Peyer's patch (tissue), 4 donors: Measurements from ENCODE around the gene KMT2A. TPM values are rescaled to one million over a fixed set of nuclear protein-coding genes. Genes with fewer than 3 reads are reported as not detected.

Experiments
- DNase-seq, 3 donors: peaks; one replicate each; pipeline ENCODE4 v3.0.0-alpha.2; 2017 to 2019
- H3K27ac ChIP-seq, 4 donors: fragments of 200-600 bp; sonication (generic); one replicate each; pipeline ENCODE4 v1.5.1; 2016 to 2019
- H3K27me3 ChIP-seq, 2 donors: fragments of 200-600 bp; sonication (generic); one replicate each; pipeline ENCODE4 v1.5.1; 2019
- H3K36me3 ChIP-seq, 3 donors: fragments of 200-600 bp; sonication (generic); one replicate each; pipeline ENCODE4 v1.5.1; 2016 to 2019
- H3K4me1 ChIP-seq, 4 donors: fragments of 200-600 bp; sonication (generic); one replicate each; pipeline ENCODE4 v1.5.1; 2016 to 2019
- H3K4me3 ChIP-seq, 4 donors: fragments of 200-600 bp; sonication (generic); 1 replicate in 3 of 4; 2 replicates in 1 of 4; pipeline ENCODE4 v1.5.1; 2016 to 2019; ENCODE audit warnings: mild to moderate bottlenecking in 1 of 4
- H3K9me3 ChIP-seq, 4 donors: fragments of 200-600 bp; sonication (generic); one replicate each; pipeline ENCODE4 v1.5.1; 2016 to 2019; ENCODE audit warnings: mild to moderate bottlenecking in 1 of 4
- CTCF ChIP-seq, 6 experiments: fragments of 450-650 bp in 4 of 6; fragments of 200-600 bp in 2 of 6; sonication (generic) in 1 of 6; IDR thresholded peaks; one replicate each; pipeline ENCODE4 v1.5.1; 2017 to 2019; ENCODE audit warnings: antibody characterized with exemption in 6 of 6, mild to moderate bottlenecking in 3 of 6, moderate library complexity in 1 of 6
- POLR2A ChIP-seq, 2 donors: fragments of 450-650 bp; IDR thresholded peaks; one replicate each; pipeline ENCODE4 v1.5.1; 2017; ENCODE audit warnings: antibody characterized with exemption in 2 of 2, mild to moderate bottlenecking in 2 of 2, moderate library complexity in 2 of 2
- total RNA-seq, 4 donors: library from RNA; depleted of rRNA; stranded (reverse); fragments of >200 nt; gene quantifications; one replicate each; pipeline ENCODE4 v1.1.0, GENCODE V29; 2016

KMT2A gene
- total RNA-seq, 4 donors from 2014 or later: 46.6 to 110 (median 74.3) TPM

GRCh38 chr11:118572981-118573550 lies 136.8 kb downstream of the KMT2A start:
- Histone ChIP-seq H3K4me3 (peak overlapping the region; percentile 89 to 99 (median 94)), H3K36me3 (no peaks in the 10 kb centered on the region), H3K27ac (peak overlapping the region; percentile 95 to 99 (median 98)), H3K9me3 (no peaks in the 10 kb centered on the region), H3K4me1 (peaks cover 3 to 26% (median 13%) of the 10 kb centered on the region in 4 donors), H3K27me3 (no peaks in the 10 kb centered on the region)
- TF ChIP-seq CTCF (IDR thresholded peaks at IDR 0.05) (no peak), POLR2A (IDR thresholded peaks at IDR 0.05) (no peak)
- DNase-seq: no peak

GRCh38 chr11:118574636-118575035 lies 138.3 kb downstream of the KMT2A start:
- no peak for DNase-seq
- no peaks in the 10 kb centered on the region for H3K27me3 ChIP-seq
- H3K27ac ChIP-seq: no peak overlapping the region
- no peaks in the 10 kb centered on the region for H3K9me3 ChIP-seq
- peaks cover 3 to 30% (median 13%) of the 10 kb centered on the region in 4 donors for H3K4me1 ChIP-seq
- TF ChIP-seq CTCF (IDR thresholded peaks at IDR 0.05) (no peak), POLR2A (IDR thresholded peaks at IDR 0.05) (no peak)
- peak overlapping the region in 1 of 4 donors; percentile 96 for H3K4me3 ChIP-seq
- H3K36me3 ChIP-seq: no peaks in the 10 kb centered on the region

Other genes with a start within 250 kb of the KMT2A start
- 10 to 100 TPM in 3 of 4 donors, 1 to 10 TPM in 1; 7.5 to 83.3 (median 14.4) TPM for gene JAML, start 211.5 kb upstream of the KMT2A start, total RNA-seq
- 10 to 100 TPM in 1 of 4 donors, 1 to 10 TPM in 2, under 1 TPM in 1; 0.83 to 15.4 (median 7.8) TPM for gene MPZL3, start 184.1 kb upstream of the KMT2A start, total RNA-seq
- 10 to 100 TPM; 21.0 to 32.4 (median 22.3) TPM for gene MPZL2, start 172.2 kb upstream of the KMT2A start, total RNA-seq
- 1 to 10 TPM; 6.6 to 9.9 (median 8.7) TPM for gene CD3E, start 131.8 kb upstream of the KMT2A start, total RNA-seq
- 10 to 100 TPM; 15.4 to 26.6 (median 21.1) TPM for gene CD3D, start 93.8 kb upstream of the KMT2A start, total RNA-seq
- 1 to 10 TPM; 4.7 to 7.0 (median 5.4) TPM for gene CD3G, start 92.1 kb upstream of the KMT2A start, total RNA-seq
- gene UBE4A, start 76.9 kb upstream of the KMT2A start, total RNA-seq: 10 to 100 TPM; 47.7 to 60.1 (median 54.1) TPM
- gene ATP5MG, start 34.9 kb upstream of the KMT2A start, total RNA-seq: 10 to 100 TPM; 38.5 to 89.8 (median 51.6) TPM
- gene TTC36, start 91.0 kb downstream of the KMT2A start, total RNA-seq: 10 to 100 TPM in 3 of 4 donors, 1 to 10 TPM in 1; 5.8 to 68.4 (median 37.5) TPM
- gene TMEM25, start 94.7 kb downstream of the KMT2A start, total RNA-seq: 100 to 1,000 TPM in 3 of 4 donors, 10 to 100 TPM in 1; 48.7 to 263 (median 204) TPM
- 10 to 100 TPM; 12.5 to 32.2 (median 14.4) TPM for gene IFT46, start 129.4 kb downstream of the KMT2A start, total RNA-seq
- gene ARCN1, start 135.9 kb downstream of the KMT2A start, total RNA-seq: 100 to 1,000 TPM in 2 of 4 donors, 10 to 100 TPM in 2; 54.5 to 116 (median 91.0) TPM
- 100 to 1,000 TPM in 2 of 4 donors, 10 to 100 TPM in 2; 32.4 to 380 (median 93.8) TPM for gene PHLDB1, start 171.1 kb downstream of the KMT2A start, total RNA-seq
- 10 to 100 TPM; 18.9 to 53.4 (median 32.6) TPM for gene TREH, start 243.2 kb downstream of the KMT2A start, total RNA-seq